T-helper 1 cell treated with Interleukin-12 subunit alpha and Interleukin-12 subunit beta and Interleukin-4 antibody, amounts not matched to agents 30 μg/mL and 1 μg/mL, for 36 hours (primary cell): ENCODE measurements around the gene ZMYM4.
A peak's percentile ranks its signal among the peaks of the same experiment; 100 is the strongest.
"Not testable (repeated sequence)": the region's sequence is repeated elsewhere in the genome, so short reads cannot be mapped to it uniquely, and the experiment has no call there.

Experiments
- H3K27ac Mint-ChIP-seq: one replicate; pipeline ENCODE4 v1.8.0; 2021; ENCODE audit warnings: mild to moderate bottlenecking, mixed read lengths
- H3K27me3 Mint-ChIP-seq: one replicate; pipeline ENCODE4 v1.8.0; 2021; ENCODE audit warnings: low read depth, mixed read lengths
- H3K36me3 Mint-ChIP-seq: one replicate; pipeline ENCODE4 v1.8.0; 2021; ENCODE audit warnings: low read depth, mixed read lengths
- H3K4me1 Mint-ChIP-seq: one replicate; pipeline ENCODE4 v1.8.0; 2021; ENCODE audit warnings: low read depth, mixed read lengths
- H3K4me3 Mint-ChIP-seq: one replicate; pipeline ENCODE4 v1.8.0; 2021; ENCODE audit warnings: mild to moderate bottlenecking, moderate library complexity, mixed read lengths
- H3K9me3 Mint-ChIP-seq: one replicate; pipeline ENCODE4 v1.8.0; 2021; ENCODE audit warnings: mixed read lengths

Gene ZMYM4

DNA sequence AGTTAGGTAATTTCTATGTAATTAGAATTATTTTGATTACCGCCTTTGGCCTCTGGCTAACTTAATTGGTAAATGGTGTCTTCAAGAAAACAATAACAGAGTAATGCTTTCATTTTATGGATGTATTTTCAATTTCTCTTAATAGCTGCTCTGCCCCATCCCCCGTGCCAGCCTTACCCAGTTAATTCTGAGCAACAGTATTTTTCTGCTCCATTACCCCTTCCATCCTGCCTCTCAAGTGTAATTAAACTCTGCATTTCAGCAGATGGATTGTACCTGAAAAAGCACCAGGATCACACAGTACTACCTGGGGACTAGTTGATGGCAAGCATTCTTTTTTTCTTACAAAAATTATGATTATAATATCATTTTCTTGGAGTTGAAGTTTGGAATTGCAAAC lies 184.5 kb downstream of the ZMYM4 start:
- Mint-ChIP-seq H3K9me3 (no peaks in the 10 kb centered on the region), H3K27ac (peak overlapping the region; percentile 70), H3K27me3 (no peaks in the 10 kb centered on the region), H3K4me1 (peaks cover 44% of the 10 kb centered on the region), H3K36me3 (peaks cover 41% of the 10 kb centered on the region), H3K4me3 (peak overlapping the region; percentile 10)

DNA sequence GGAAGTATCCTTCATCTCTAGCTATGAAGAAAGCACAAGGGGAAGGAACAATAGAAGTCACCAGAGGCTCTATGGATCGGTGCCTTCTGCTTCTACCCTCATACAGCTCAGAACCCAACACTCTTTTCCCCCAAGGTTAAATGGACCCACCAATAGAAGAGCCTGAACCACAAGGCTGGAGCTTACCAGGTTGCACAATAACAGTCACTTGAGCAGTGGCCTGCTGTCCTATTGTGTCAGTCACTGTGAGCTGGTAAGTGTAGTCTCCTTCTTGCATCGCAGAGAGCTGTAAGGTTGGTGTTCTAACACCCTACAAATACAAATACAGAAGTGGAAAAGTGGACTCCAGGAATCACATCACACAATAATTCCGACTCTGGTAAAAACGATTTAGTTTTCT lies 185.7 kb downstream of the ZMYM4 start:
- peak overlapping the region; percentile 58 for H3K27ac Mint-ChIP-seq
- H3K36me3 Mint-ChIP-seq = peaks cover 44% of the 10 kb centered on the region
- H3K4me3 Mint-ChIP-seq = no peak overlapping the region
- peaks cover 47% of the 10 kb centered on the region for H3K4me1 Mint-ChIP-seq
- no peaks in the 10 kb centered on the region for H3K9me3 Mint-ChIP-seq
- no peaks in the 10 kb centered on the region for H3K27me3 Mint-ChIP-seq

DNA sequence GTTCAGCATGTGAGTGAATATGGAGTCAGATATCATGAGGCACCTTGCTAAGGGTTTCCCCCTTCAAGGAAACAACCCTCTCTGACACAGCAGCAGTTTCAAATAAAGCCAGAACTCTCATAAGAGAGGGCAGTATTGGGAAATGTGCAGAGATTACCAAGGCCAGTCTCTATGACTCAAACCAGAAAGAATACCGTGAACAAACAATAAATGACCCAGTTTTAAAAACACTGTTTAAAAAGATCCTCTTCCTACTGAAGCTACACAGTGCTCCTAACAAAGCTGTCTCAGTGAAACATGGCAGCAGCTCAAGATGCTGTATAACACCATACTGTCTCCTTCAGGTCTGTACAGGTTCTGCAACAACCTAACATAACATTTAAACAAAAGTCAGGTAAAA lies 186.1 kb downstream of the ZMYM4 start:
- Mint-ChIP-seq H3K27me3 (no peaks in the 10 kb centered on the region), H3K36me3 (peaks cover 41% of the 10 kb centered on the region)

DNA sequence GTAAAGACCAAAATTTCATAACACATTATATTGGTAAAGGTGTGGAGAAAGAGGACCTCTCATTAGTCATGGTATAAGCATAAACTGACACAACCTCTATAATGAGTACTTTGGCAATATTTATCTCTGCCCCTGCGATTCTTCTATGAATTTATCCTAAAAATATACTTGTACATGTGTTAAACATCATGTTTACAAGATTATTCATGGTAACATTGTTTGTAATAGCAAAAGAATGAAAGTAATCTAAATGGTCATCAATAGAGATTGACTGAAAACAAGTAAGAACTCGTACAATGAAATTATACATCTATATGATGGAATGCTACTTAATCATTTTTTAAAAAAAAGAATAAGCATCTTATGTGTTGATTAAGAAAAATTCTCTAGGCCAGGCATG lies 192.3 kb downstream of the ZMYM4 start:
- Mint-ChIP-seq H3K36me3 (peaks cover 59% of the 10 kb centered on the region), H3K27ac (no peak overlapping the region), H3K9me3 (peaks cover 20% of the 10 kb centered on the region), H3K4me3 (no peak overlapping the region), H3K27me3 (no peaks in the 10 kb centered on the region), H3K4me1 (peaks cover 24% of the 10 kb centered on the region)

More for the DNA sequence above, 186.1 kb downstream of the ZMYM4 start:
- H3K4me1 Mint-ChIP-seq = peaks cover 47% of the 10 kb centered on the region
- H3K4me3 Mint-ChIP-seq = no peak overlapping the region
- no peak overlapping the region for H3K27ac Mint-ChIP-seq
- H3K9me3 Mint-ChIP-seq = no peaks in the 10 kb centered on the region

DNA sequence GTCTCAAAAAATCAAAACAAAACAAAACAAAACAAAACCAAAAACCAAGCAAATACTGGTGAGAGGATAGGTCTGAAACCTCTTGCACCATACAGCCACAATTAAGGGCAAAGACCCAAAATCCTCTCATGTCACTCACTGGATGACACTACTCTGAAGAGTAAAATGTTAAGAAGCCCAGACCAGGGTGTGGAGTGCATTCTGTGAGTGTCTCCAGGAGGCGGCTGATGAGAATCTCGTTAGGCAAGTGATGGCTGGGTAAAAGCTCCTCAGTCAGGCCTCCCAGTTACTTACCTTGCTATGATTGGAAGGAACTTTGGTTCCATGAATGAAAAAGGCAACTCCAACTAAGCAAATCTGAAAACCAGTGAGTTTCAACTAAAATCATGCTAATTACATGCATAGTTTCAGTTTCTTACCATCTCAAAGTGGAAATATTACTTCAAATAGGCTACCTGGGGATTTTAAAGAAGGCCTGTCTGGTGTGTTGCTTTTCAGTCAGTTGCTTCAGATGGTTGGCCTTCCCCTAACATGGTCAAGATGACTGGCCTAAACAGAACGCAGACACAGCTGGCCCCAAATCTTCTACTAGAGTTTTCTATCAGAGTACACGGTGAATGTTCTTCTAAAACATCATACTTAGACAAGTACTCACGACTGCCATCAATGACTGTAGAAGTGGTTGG lies 193.6 kb downstream of the ZMYM4 start:
- Mint-ChIP-seq H3K36me3 (peaks cover 64% of the 10 kb centered on the region), H3K27ac (peak overlapping the region; percentile 19), H3K27me3 (no peaks in the 10 kb centered on the region), H3K4me3 (no peak overlapping the region), H3K9me3 (peaks cover 25% of the 10 kb centered on the region), H3K4me1 (peaks cover 21% of the 10 kb centered on the region)

DNA sequence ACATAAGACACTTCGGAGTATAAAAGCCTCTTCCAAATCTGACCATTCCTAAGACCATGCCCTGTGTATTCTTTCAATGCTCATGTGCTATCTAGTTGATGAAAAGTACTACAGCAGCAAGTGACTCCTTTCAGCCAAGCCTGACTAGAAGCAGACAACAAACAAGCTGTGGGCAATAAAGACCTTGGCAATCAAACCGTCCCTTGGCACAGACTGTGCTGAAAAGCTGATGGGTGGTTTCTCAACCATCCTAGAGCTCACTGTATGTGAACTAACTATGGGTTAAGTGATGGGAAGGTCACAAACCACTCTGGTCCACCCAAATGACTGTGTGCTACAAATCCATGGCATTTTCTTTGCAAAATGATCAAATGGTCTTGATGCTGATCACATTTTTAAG lies 194.7 kb downstream of the ZMYM4 start:
- H3K27me3 Mint-ChIP-seq = no peaks in the 10 kb centered on the region
- no peak overlapping the region for H3K27ac Mint-ChIP-seq
- peaks cover 25% of the 10 kb centered on the region for H3K9me3 Mint-ChIP-seq
- H3K4me1 Mint-ChIP-seq = peaks cover 21% of the 10 kb centered on the region
- H3K4me3 Mint-ChIP-seq = no peak overlapping the region
- peaks cover 71% of the 10 kb centered on the region for H3K36me3 Mint-ChIP-seq

DNA sequence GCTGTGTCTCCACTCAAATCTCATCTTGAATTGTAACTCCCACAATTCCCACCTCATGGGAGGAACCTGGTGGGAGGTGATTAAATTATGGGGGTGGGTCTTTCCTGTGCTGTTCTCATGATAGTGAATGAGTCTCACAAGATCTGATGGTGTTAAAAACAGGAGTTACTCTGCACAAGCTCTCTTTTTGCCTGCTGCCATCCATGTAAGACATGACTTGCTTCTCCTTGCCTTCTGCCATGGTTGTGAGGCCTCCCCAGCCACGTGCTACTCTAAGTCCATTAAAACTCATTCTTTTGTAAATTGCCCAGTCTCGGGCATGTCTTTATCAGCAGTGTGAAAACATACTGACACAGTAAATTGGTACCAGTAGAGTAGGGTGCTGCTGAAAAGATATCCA lies 195.2 kb downstream of the ZMYM4 start:
- Mint-ChIP-seq H3K9me3 (peaks cover 25% of the 10 kb centered on the region), H3K4me1 (peaks cover 24% of the 10 kb centered on the region), H3K36me3 (peaks cover 74% of the 10 kb centered on the region)
- not testable (repeated sequence) for H3K4me3 Mint-ChIP-seq, H3K27me3 Mint-ChIP-seq, H3K27ac Mint-ChIP-seq

DNA sequence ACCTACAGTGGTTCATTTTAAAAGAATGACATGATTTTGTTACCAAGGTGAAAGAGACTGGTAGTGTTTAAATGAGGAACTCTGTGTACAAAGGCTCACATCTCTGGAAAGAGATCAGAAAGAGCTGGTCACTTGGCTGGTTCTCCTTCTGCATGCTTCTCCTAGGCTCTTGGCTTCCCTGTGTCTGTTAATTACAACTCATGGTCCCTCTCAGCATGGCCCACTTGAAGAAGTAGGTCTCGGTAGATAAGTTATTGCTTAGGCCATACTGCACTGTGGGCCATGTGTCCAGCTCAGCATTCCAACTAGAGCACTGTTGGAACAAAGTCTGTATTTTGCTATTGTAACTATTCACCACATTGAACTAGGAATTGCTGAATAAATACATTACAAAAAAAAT lies 197.6 kb downstream of the ZMYM4 start:
- Mint-ChIP-seq H3K36me3 (peaks cover 76% of the 10 kb centered on the region), H3K27me3 (no peaks in the 10 kb centered on the region), H3K9me3 (peaks cover 25% of the 10 kb centered on the region), H3K4me3 (no peak overlapping the region), H3K4me1 (peaks cover 24% of the 10 kb centered on the region), H3K27ac (no peak overlapping the region)

DNA sequence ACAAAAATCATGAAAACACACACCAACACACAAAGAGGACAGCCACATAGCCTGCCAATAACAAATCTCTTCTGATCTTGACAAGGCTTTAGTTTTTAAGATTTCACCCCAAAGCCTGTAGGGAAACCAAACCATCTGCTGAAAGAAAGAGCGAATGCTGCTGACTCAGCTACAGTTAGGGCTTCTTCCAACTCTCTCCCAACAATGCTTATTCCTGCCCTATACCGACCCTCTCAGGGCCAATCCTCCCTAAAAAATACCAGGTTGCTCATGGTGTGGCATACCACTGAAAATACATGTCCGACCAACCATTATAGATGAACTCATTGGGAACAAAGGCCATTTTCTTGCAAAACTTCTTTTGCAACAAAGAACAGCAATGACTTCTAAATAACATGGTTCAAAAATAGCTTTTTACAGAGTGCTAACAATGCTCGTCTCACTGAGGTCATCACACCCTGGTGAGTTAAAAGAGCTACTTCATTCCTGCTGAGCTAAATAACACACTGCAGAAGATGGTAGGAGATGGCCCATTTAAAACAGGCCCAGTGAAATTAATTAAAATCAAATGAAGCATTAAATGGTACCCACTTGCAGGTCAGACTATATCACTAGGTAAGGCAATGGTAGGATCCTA lies 202.6 kb downstream of the ZMYM4 start:
- H3K4me3 Mint-ChIP-seq = no peak overlapping the region
- peaks cover 23% of the 10 kb centered on the region for H3K4me1 Mint-ChIP-seq
- H3K9me3 Mint-ChIP-seq = peaks cover 2% of the 10 kb centered on the region
- H3K36me3 Mint-ChIP-seq = peaks cover 52% of the 10 kb centered on the region
- no peak overlapping the region for H3K27ac Mint-ChIP-seq
- H3K27me3 Mint-ChIP-seq = no peaks in the 10 kb centered on the region
